Sigmoid colon (tissue), 4 donors: ENCODE data around the gene GPS2.

Experiments
- EP300 ChIP-seq, 4 donors: sonication (generic); formaldehyde crosslinking; IDR thresholded peaks; one replicate each; pipeline ENCODE4 v1.6.1; 2017; ENCODE audit warnings: antibody characterized with exemption in 4 of 4
- POLR2A ChIP-seq, 2 donors: fragments of 450-650 bp; IDR thresholded peaks; one replicate each; pipeline ENCODE4 v1.6.1; 2016; ENCODE audit warnings: antibody characterized with exemption in 2 of 2, mild to moderate bottlenecking in 2 of 2, moderate library complexity in 2 of 2
- TF ChIP-seq, protein P1 (sequence below), 4 experiments: fragments of 450-650 bp in 3 of 4; fragments of 200-600 bp in 1 of 4; IDR thresholded peaks; one replicate each; pipeline ENCODE4 v1.5.1; 2016 to 2019; ENCODE audit warnings: antibody characterized with exemption in 4 of 4, mild to moderate bottlenecking in 3 of 4, moderate library complexity in 2 of 4

DNA sequence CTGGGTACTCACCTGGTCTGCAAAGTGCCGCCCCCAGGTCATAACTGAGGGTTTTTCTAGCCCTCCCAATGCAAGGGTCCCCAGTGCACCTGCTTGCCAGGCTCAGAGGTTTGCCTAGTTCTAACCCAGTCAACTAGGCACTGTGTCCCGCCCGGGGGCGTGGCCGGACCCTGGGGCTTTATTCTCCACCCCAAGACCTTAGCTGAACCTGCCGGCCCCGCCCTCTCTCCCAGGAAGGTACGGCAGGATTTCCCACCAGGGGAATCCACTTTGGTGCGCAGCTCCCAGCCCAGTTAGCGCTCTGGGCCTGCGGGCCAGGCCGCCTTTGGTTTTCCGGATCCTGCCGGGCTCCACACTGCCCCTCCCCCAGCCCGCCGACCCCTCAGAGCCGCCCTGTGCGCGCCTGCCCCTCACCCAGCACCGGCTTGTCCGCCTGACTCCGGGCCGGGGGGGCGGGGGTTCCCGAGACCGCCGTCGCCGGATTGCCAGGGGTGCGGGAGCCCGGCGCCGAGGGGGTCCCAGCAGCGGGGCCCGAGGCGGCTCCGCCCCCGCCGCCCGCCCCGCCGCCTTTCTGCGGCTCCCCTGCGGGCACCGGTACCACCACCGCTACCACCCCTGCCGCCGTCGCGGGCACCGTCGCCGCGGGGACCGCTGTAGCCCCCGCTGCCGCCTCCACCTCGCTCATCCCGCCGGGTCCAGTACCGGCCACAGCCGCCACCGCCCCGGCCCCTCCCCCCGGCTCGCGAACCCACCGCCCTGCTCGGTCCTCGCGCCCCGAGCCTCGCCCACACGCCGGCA is 21.1 kb downstream of the GPS2 start:
- TF ChIP-seq POLR2A (IDR thresholded peaks at IDR 0.05) (no peak), EP300 (IDR thresholded peaks at IDR 0.05) (no peak)
- TF ChIP-seq, protein P1, sequence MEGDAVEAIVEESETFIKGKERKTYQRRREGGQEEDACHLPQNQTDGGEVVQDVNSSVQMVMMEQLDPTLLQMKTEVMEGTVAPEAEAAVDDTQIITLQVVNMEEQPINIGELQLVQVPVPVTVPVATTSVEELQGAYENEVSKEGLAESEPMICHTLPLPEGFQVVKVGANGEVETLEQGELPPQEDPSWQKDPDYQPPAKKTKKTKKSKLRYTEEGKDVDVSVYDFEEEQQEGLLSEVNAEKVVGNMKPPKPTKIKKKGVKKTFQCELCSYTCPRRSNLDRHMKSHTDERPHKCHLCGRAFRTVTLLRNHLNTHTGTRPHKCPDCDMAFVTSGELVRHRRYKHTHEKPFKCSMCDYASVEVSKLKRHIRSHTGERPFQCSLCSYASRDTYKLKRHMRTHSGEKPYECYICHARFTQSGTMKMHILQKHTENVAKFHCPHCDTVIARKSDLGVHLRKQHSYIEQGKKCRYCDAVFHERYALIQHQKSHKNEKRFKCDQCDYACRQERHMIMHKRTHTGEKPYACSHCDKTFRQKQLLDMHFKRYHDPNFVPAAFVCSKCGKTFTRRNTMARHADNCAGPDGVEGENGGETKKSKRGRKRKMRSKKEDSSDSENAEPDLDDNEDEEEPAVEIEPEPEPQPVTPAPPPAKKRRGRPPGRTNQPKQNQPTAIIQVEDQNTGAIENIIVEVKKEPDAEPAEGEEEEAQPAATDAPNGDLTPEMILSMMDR (IDR thresholded peaks at IDR 0.05) = no peak
